CD4-positive, alpha-beta T cell (primary cell): Measurements from ENCODE around the gene JAKMIP2. TPM values are rescaled to one million over a fixed set of nuclear protein-coding genes. Genes with fewer than 3 reads are reported as not detected.
A peak's percentile ranks its signal among the peaks of the same experiment; 100 is the strongest.
"Not testable (repeated sequence)": the region's sequence is repeated elsewhere in the genome, so short reads cannot be mapped to it uniquely, and the experiment has no call there.

Experiments used
- ATAC-seq: fragments of 200-7000 bp; cut with Tn5 transposase; one replicate; pipeline ENCODE4 v1.10.0; 2022; ENCODE audit warnings: mild to moderate bottlenecking; ENCODE audit not compliant: poor library complexity
- CTCF ChIA-PET: fragments of 350-600 bp; sonication (Branson Sonifier 250); formaldehyde crosslinking; loops from one replicate; lab custom pipeline; 2021; ENCODE audit warnings: antibody characterized with exemption, inconsistent platforms; lab: Charles Lee
- POLR2A ChIA-PET: fragments of 350-600 bp; sonication (Branson Sonifier 250); formaldehyde crosslinking; loops from one replicate; lab custom pipeline; 2021; ENCODE audit warnings: antibody characterized with exemption, inconsistent platforms; lab: Charles Lee
- DNase-seq, 14 experiments: peaks; one replicate each; pipeline ENCODE4 v3.0.0-alpha.2; 2013 to 2020; ENCODE audit warnings: mixed read lengths in 2 of 14
- H3K27ac ChIP-seq, 2 donors: one replicate each; pipeline versions ENCODE4 v1.5.1 to v1.7.0; 2013; ENCODE audit warnings: low read length in 2 of 2, low read depth in 1 of 2, mild to moderate bottlenecking in 1 of 2
- H3K27me3 ChIP-seq, 2 experiments: 1 replicate in 1 of 2; 2 replicates in 1 of 2; pipeline versions ENCODE4 v1.6.1 to v1.7.0; 2013; ENCODE audit warnings: low read length in 2 of 2, control low read depth in 1 of 2, mild to moderate bottlenecking in 1 of 2, moderate library complexity in 1 of 2; ENCODE audit not compliant: insufficient read depth in 2 of 2, control insufficient read depth in 1 of 2
- H3K36me3 ChIP-seq: one replicate; pipeline ENCODE4 v1.6.1; 2013; ENCODE audit warnings: low read length, control low read depth; ENCODE audit not compliant: insufficient read depth
- H3K4me1 ChIP-seq: one replicate; pipeline ENCODE4 v1.6.1; 2013; ENCODE audit warnings: low read length, control low read depth; ENCODE audit not compliant: insufficient read depth
- H3K4me3 ChIP-seq: one replicate; pipeline ENCODE4 v1.5.1; 2013; ENCODE audit warnings: mild to moderate bottlenecking, low read length, moderate library complexity
- H3K9me3 ChIP-seq, 2 experiments: 1 replicate in 1 of 2; 2 replicates in 1 of 2; pipeline versions ENCODE4 v1.6.1 to v1.7.0; 2013; ENCODE audit warnings: low read length in 2 of 2, mild to moderate bottlenecking in 2 of 2, control low read depth in 1 of 2, moderate library complexity in 1 of 2; ENCODE audit not compliant: control insufficient read depth in 1 of 2, insufficient read depth in 1 of 2
- H3K27ac Mint-ChIP-seq: one replicate; pipeline ENCODE4 v1.8.0; 2020; ENCODE audit warnings: mixed read lengths
- H3K27me3 Mint-ChIP-seq: one replicate; pipeline ENCODE4 v1.8.0; 2021; ENCODE audit warnings: mixed read lengths
- H3K36me3 Mint-ChIP-seq: one replicate; pipeline ENCODE4 v1.8.0; 2021; ENCODE audit warnings: low read depth, mixed read lengths
- H3K4me1 Mint-ChIP-seq: one replicate; pipeline ENCODE4 v1.8.0; 2021; ENCODE audit warnings: low read depth, mixed read lengths
- H3K4me3 Mint-ChIP-seq: one replicate; pipeline ENCODE4 v1.8.0; 2020; ENCODE audit warnings: mild to moderate bottlenecking, mixed read lengths
- H3K9me3 Mint-ChIP-seq: one replicate; pipeline ENCODE4 v1.8.0; 2020; ENCODE audit warnings: mixed read lengths
- CTCF ChIP-seq: fragments of 200-600 bp; IDR thresholded peaks from one replicate; pipeline ENCODE4 v1.8.0; 2022; ENCODE audit warnings: antibody characterized with exemption, mild to moderate bottlenecking
- intact Hi-C, 2 experiments: fragments of 100-400 bp; cut with DNase I in 1 of 2; cut with micrococcal nuclease in 1 of 2; formaldehyde crosslinking; loops; one replicate each; pipeline versions ENCODE4 v1.15.1 to v1.9.0; 2023 to 2025; cut with DNase I, micrococcal nuclease
- polyA plus RNA-seq, 2 donors: library from polyadenylated mRNA; unstranded; fragments of 120-200 nt; gene quantifications; one replicate each; pipeline ENCODE4 v1.2.1, GENCODE V29; 2013
- total RNA-seq, 174 experiments: library from RNA in 2 of 174; stranded (reverse) in 2 of 174; gene quantifications; one replicate each; pipeline ENCODE4 v1.2.3 and lab custom pipeline; 2021 to 2026

Gene JAKMIP2
- total RNA-seq (1 to 10 TPM in 1 of 2 experiments, under 1 TPM in 1; 0.74 to 1.3 TPM), total RNA-seq (lab: John Stamatoyannopoulos, UW) (0.73 to 22.5 (median 5.3) reads per million in 172 experiments)
- polyA plus RNA-seq (2013, experiment 1 of 2), result 3.8 TPM
- polyA plus RNA-seq (2013, experiment 2 of 2), result 1.6 TPM

GRCh38 chr5:147782110-147783028 is at the start of gene JAKMIP2:
JAKMIP2 (minus strand) TSS chr5:147782728; CDS start chr5:147671806, 110,922 bp downstream.
- ATAC-seq (peak; percentile 95), DNase-seq (peak; percentile 72 to 95 (median 82))
- no peaks in the 10 kb centered on the region for H3K9me3 Mint-ChIP-seq
- Histone ChIP-seq H3K27me3 (no peaks in the 10 kb centered on the region), H3K27ac (peak within 1 kb of the TSS in 1 of 2 donors; percentile 32), H3K4me1 (peaks cover 7% of the 10 kb centered on the region), H3K4me3 (peak within 1 kb of the TSS; percentile 60), H3K36me3 (no peaks in the 10 kb centered on the region), H3K9me3 (peaks cover 0 to 4% of the 10 kb centered on the region in 2 experiments)
- H3K4me1 Mint-ChIP-seq, result peaks cover 21% of the 10 kb centered on the region
- intact Hi-C loops, result loop anchor here in 1 of 2 experiments (5.0 kb wide), 1 partner anchor 40 kb away; no protein-coding TSS in a partner anchor
- POLR2A ChIA-PET, result interaction anchor here (0.6 kb wide), 1 partner anchor 1361 kb away, joined by 4 read pairs; no protein-coding TSS in a partner anchor
- no peaks in the 10 kb centered on the region for H3K36me3 Mint-ChIP-seq
- peak within 1 kb of the TSS; percentile 86 for H3K27ac Mint-ChIP-seq
- CTCF ChIA-PET, result interaction anchor here (1.5 kb wide), 1 partner anchor 40 kb away, joined by 4 read pairs; no protein-coding TSS in a partner anchor
- peak within 1 kb of the TSS; percentile 87 for H3K4me3 Mint-ChIP-seq
- TF ChIP-seq CTCF, result no peak
- no peaks in the 10 kb centered on the region for H3K27me3 Mint-ChIP-seq

- H3K4me3 ChIP-seq, result no peak within 1 kb of the TSS
- Mint-ChIP-seq H3K9me3 (no peaks in the 10 kb centered on the region), H3K36me3 (no peaks in the 10 kb centered on the region), H3K27me3 (peaks cover 5% of the 10 kb centered on the region), H3K27ac (no peak within 1 kb of the TSS), H3K4me1 (no peaks in the 10 kb centered on the region), H3K4me3 (no peak within 1 kb of the TSS)
- TF ChIP-seq CTCF, result no peak
- no peak within 1 kb of the TSS for H3K27ac ChIP-seq
- intact Hi-C loops, result no loop called here
- DNase-seq, result no peak
- POLR2A ChIA-PET, result no interaction called here
- no peaks in the 10 kb centered on the region for H3K36me3 ChIP-seq
- CTCF ChIA-PET, result no interaction called here
- H3K9me3 ChIP-seq, result no peaks in the 10 kb centered on the region
- no peak for ATAC-seq
- H3K4me1 ChIP-seq, result no peaks in the 10 kb centered on the region
- no peaks in the 10 kb centered on the region for H3K27me3 ChIP-seq
These were observed 48.9 kb upstream of the JAKMIP2 start, which contains the start of gene SPINK1 for GRCh38 chr5:147831465-147831864. SPINK1 (minus strand) TSS chr5:147831671; CDS start chr5:147831577, 94 bp downstream.

GRCh38 chr5:147830035-147830434 is 47.5 kb upstream of the JAKMIP2 start:
- Histone ChIP-seq H3K27ac (no peak overlapping the region), H3K9me3 (no peaks in the 10 kb centered on the region), H3K4me3 (no peak overlapping the region), H3K36me3 (no peaks in the 10 kb centered on the region), H3K27me3 (no peaks in the 10 kb centered on the region), H3K4me1 (no peaks in the 10 kb centered on the region)
- Mint-ChIP-seq H3K4me1 (no peaks in the 10 kb centered on the region), H3K9me3 (no peaks in the 10 kb centered on the region), H3K4me3 (no peak overlapping the region), H3K27me3 (peaks cover 6% of the 10 kb centered on the region), H3K27ac (no peak overlapping the region), H3K36me3 (no peaks in the 10 kb centered on the region)
- CTCF ChIA-PET, result no interaction called here
- DNase-seq (no peak), ATAC-seq (no peak)
- POLR2A ChIA-PET, result no interaction called here
- intact Hi-C loops, result no loop called here
- no peak for TF ChIP-seq CTCF

GRCh38 chr5:147827017-147827416 is 44.5 kb upstream of the JAKMIP2 start:
- H3K4me3 Mint-ChIP-seq, H3K9me3 Mint-ChIP-seq, H3K27me3 Mint-ChIP-seq, H3K27me3 ChIP-seq, H3K27ac Mint-ChIP-seq, H3K36me3 Mint-ChIP-seq, ATAC-seq, intact Hi-C loops, H3K4me1 ChIP-seq, POLR2A ChIA-PET, H3K36me3 ChIP-seq, H3K9me3 ChIP-seq, H3K27ac ChIP-seq, H3K4me3 ChIP-seq, H3K4me1 Mint-ChIP-seq, DNase-seq: not testable (repeated sequence)
- CTCF ChIA-PET, result interaction anchor here (1.5 kb wide), 1 partner anchor 199 kb away, joined by 5 read pairs; no protein-coding TSS in a partner anchor
